Measurements from ENCODE around the gene WBP2. TPM values are rescaled to one million over a fixed set of nuclear protein-coding genes. Genes with fewer than 3 reads are reported as not detected.

Gene WBP2
- total and polyA plus RNA-seq, 2 of the 13 experiments (the other 11 are each of a cell fraction or from before 2014, with no cell fraction given): 29.2 to 29.5 TPM

DNA sequence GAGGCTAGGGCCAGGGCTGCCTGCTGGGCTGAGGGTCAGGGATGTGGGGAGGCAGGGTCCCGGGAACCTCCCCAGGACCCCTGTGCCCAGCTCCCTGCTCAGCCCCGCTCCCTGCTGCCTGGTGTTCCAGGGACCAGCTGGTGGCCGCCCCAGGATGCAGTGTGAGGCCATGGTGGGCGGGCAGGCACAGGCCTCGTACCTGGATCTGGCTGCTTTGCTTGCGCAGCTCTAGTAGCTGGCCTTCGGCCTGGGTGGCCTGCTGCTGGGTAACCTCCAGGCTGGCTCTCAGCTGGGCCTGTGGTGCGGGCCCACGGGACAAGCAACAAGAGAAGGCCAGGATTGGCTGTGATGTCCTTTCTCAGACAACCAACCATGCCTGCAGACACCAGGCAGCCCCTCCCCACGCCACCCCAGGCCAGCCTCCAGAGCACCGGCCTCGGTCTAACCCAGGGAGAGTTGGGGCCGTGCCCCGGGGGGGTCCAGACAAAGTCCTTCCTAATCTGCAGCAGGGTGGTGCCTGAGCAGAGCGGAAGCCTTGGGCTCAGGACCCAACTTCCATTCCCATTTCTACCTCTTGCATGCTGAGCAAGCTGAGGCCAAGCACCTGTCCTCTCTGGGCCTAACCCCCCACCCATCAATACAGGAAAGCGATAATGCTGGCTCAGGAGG lies 37.6 kb upstream of the WBP2 start (continued):
- peak; percentile 71 for TF ChIP-seq CREB3 (CRISPR knock-in tag; IDR thresholded peaks at IDR 0.05)
- TF ChIP-seq, protein P1, sequence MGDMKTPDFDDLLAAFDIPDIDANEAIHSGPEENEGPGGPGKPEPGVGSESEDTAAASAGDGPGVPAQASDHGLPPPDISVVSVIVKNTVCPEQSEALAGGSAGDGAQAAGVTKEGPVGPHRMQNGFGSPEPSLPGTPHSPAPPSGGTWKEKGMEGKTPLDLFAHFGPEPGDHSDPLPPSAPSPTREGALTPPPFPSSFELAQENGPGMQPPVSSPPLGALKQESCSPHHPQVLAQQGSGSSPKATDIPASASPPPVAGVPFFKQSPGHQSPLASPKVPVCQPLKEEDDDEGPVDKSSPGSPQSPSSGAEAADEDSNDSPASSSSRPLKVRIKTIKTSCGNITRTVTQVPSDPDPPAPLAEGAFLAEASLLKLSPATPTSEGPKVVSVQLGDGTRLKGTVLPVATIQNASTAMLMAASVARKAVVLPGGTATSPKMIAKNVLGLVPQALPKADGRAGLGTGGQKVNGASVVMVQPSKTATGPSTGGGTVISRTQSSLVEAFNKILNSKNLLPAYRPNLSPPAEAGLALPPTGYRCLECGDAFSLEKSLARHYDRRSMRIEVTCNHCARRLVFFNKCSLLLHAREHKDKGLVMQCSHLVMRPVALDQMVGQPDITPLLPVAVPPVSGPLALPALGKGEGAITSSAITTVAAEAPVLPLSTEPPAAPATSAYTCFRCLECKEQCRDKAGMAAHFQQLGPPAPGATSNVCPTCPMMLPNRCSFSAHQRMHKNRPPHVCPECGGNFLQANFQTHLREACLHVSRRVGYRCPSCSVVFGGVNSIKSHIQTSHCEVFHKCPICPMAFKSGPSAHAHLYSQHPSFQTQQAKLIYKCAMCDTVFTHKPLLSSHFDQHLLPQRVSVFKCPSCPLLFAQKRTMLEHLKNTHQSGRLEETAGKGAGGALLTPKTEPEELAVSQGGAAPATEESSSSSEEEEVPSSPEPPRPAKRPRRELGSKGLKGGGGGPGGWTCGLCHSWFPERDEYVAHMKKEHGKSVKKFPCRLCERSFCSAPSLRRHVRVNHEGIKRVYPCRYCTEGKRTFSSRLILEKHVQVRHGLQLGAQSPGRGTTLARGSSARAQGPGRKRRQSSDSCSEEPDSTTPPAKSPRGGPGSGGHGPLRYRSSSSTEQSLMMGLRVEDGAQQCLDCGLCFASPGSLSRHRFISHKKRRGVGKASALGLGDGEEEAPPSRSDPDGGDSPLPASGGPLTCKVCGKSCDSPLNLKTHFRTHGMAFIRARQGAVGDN (CRISPR knock-in tag; IDR thresholded peaks at IDR 0.05): peak; percentile 91
- peak; percentile 57 for TF ChIP-seq AHDC1 (CRISPR knock-in tag; IDR thresholded peaks at IDR 0.05; ENCODE audit: borderline replicate concordance)
- no peak; the same call in 1 of the 2 replicates for TF ChIP-seq MTA1 (CRISPR knock-in tag; IDR thresholded peaks at IDR 0.05; ENCODE audit: borderline replicate concordance)
- no peak for TF ChIP-seq NKX3-1 (CRISPR knock-in tag; IDR thresholded peaks at IDR 0.05)
- TF ChIP-seq NFE2L2 (IDR thresholded peaks at IDR 0.05; ENCODE audit: low read length): no peak
- no peak for TF ChIP-seq GMEB1 (CRISPR knock-in tag; IDR thresholded peaks at IDR 0.05; ENCODE audit: borderline replicate concordance)
- TF ChIP-seq ZMYM3 (CRISPR knock-in tag; IDR thresholded peaks at IDR 0.05): peak; percentile 70
- no peak for TF ChIP-seq GTF3A (CRISPR knock-in tag; conservative IDR thresholded peaks at IDR 0.05)
- TF ChIP-seq ZFP91 (CRISPR knock-in tag; IDR thresholded peaks at IDR 0.05; ENCODE audit: borderline replicate concordance): peak; percentile 60
- no peak for TF ChIP-seq ZNF790 (CRISPR knock-in tag; IDR thresholded peaks at IDR 0.05; ENCODE audit: borderline replicate concordance)
- no peak for TF ChIP-seq MYNN (CRISPR knock-in tag; IDR thresholded peaks at IDR 0.05; ENCODE audit: low read depth)
- TF ChIP-seq SALL2 (CRISPR knock-in tag; IDR thresholded peaks at IDR 0.05): no peak
- no peak for TF ChIP-seq GABPA (IDR thresholded peaks at IDR 0.05; ENCODE audit: low read depth, low read length)
- TF ChIP-seq GABPA (CRISPR knock-in tag; IDR thresholded peaks at IDR 0.05; ENCODE audit: low read depth): no peak

All from HepG2 (cell line).